HPDE6-E6E7 (cell line): ENCODE data around the gene MRTFA.
"Not testable (repeated sequence)": the region's sequence is repeated elsewhere in the genome, so short reads cannot be mapped to it uniquely, and the experiment has no call there.

Source experiments
- DNase-seq: peaks from one replicate; pipeline ENCODE4 v3.0.0; 2011; ENCODE audit warnings: missing footprints; ENCODE audit errors: extremely low spot score

Gene MRTFA

DNA sequence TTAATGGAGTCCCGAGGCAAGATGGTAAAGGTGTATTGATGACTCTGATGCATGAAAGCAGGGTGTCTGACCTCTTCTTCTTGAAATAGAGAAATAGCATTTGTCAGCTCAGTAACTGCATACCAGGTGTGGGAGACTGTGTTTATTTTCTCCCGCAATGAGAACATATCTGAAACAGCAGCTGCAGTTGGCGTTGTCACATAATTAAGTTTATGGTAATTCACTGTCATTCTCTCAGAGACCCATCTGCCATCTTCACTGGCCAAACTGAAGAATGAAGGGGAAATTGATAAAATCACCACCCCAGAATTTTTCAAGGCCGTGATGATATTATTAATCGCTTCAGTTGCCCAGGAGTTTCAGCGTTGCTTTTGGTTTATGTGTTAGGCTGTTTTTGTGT is 22.6 kb upstream of the MRTFA start:
- no peak for DNase-seq

- not testable (repeated sequence) for DNase-seq
These were observed 20.1 kb upstream of the MRTFA start for GRCh38 chr22:40656651-40657050.

DNA sequence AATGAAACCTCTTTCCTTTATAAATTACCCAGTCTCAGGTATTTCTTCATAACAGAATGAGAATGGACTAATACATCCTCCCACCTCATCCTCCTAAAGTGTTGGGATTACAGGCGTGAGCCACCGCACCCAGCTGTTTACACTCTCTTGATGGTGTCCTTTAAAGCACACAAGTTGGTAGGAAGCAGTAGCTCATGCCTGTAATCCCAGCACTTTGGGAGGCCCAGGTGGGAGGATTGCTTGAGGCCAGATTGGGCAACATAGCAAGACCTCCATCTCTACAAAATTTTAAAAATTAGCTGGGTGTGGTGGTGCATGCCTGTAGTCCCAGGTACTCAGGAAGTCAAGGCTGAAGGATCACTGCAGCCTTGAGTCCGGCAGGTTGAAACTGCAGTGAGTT is 19.4 kb upstream of the MRTFA start:
- DNase-seq: not testable (repeated sequence)

GRCh38 chr22:40654522-40655167 is 18.1 kb upstream of the MRTFA start:
- no peak for DNase-seq

GRCh38 chr22:40653361-40653760 is 16.8 kb upstream of the MRTFA start:
- no peak for DNase-seq

GRCh38 chr22:40651563-40652501 is 15.3 kb upstream of the MRTFA start:
- peak; percentile 91 for DNase-seq

- DNase-seq: no peak
These were observed 14.5 kb upstream of the MRTFA start for GRCh38 chr22:40651057-40651456.

- no peak for DNase-seq
These were observed 11.9 kb upstream of the MRTFA start for GRCh38 chr22:40648386-40648785.

DNA sequence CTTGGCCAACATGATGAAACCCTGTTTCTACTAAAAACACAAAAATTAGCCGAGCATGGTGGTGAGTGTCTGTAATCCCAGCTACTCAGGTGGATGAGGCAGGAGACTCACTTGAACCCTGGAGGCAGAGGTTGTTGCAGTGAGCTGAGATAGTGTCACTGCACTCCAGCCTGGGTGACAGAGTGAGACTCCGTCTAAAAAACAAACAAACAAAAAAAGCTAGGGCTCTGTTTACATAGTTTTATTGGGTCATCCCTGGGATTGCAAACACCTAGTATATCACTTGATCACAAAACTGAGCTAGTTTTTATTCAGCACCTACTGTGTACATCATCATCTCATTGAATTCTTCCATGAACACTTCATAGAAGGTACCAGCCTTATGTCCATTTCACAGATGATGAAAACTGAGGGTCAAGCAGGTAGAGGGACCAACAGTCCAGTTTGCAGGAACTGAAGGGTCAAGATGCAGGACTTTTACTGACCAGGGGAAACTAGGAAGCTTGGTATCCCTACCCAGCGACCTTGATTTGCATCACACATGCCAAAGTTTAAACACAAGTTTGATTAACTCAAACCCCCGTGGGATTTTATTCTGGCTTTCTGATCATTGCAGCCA is 9.2 kb upstream of the MRTFA start:
- no peak for DNase-seq

- DNase-seq: no peak
These were observed 5.8 kb upstream of the MRTFA start for GRCh38 chr22:40642316-40642715.

DNA sequence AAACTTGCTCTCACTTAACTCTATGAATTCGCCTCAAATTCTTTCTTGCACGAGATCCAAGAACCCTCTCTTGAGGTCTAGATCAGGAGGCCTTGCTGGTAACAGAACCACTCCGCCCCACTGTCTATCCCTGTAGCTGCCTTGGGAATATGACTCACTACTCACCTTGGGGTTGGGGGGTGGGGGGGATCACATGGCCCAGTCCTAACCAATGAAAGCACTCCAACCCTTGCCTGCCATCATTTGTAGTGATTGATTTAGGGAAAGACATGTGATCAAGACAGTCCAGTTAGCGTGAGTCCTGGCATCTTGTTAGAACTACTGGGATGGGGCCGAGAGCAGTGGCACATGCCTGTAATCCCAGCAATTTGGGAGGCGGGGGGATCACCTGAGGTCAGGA is 4.8 kb upstream of the MRTFA start:
- no peak for DNase-seq

GRCh38 chr22:40638261-40638660 is 1.7 kb upstream of the MRTFA start:
- no peak for DNase-seq

DNA sequence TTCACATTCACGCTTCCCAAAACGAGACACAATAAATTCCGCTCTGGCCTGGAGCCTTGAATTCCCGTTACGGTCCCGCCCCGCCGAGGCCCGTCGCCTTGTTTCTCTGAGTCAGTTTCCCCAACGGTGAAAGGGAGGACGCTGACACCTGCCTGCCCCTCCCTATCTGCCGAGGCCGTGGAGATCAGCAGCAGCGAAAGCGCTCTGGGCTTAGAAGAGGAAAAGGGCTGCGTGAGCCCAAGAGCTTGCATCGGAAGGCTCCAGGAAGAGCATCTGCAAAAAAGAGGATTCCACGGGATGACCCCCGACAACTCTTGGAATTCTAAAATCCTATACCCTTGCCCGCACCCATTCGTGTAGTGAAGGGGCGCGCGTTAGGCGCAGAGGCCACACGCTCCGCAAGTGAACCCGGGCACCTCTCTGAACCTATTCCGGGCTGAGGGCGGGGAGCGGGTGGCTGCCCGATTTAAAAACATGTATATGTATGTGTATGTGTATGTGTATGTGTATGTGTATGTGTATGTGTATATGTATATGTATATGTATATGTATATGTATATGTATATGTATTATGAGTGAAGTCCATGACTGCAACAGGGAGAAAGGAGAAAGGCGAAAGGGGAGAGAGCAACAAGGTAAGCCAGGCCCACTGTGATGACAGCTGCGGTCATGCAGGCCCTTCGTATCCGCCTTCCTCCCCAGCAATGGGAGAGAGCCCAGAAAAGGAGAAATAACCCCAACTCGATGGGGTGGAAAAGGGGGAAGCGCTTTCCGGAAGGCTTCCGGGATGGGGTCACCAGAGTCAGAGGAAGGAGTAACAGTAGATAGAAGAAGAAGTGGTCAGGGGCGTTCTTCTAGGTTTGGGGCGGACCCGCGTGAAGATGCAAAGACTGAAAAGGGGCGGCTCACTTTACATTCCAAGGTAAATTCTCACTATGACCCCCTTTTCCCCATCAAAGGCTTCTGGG is 948 bp upstream of the MRTFA start:
- DNase-seq: no peak

DNA sequence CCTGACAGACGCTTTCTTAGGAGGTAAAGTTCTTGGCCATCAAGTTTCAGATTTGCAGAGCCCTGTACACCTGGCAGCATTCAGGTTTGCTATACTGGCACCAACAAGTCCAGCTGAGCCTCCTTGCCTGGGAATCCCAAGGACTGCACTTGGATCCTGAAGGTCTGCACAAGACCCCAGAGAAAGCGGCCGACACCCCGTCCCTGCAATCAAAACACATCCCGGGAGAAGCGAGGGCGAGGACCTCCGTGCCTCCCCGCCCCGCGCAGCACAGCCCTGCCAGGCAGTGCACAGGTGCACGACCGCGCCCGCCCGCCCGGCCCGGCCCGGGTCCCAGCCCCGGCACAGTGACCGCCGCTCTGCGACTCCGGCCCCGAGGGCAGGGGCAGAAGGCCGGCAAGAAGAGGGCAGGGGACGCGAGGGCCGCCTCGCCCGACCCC is 559 bp downstream of the MRTFA start:
- no peak for DNase-seq

DNA sequence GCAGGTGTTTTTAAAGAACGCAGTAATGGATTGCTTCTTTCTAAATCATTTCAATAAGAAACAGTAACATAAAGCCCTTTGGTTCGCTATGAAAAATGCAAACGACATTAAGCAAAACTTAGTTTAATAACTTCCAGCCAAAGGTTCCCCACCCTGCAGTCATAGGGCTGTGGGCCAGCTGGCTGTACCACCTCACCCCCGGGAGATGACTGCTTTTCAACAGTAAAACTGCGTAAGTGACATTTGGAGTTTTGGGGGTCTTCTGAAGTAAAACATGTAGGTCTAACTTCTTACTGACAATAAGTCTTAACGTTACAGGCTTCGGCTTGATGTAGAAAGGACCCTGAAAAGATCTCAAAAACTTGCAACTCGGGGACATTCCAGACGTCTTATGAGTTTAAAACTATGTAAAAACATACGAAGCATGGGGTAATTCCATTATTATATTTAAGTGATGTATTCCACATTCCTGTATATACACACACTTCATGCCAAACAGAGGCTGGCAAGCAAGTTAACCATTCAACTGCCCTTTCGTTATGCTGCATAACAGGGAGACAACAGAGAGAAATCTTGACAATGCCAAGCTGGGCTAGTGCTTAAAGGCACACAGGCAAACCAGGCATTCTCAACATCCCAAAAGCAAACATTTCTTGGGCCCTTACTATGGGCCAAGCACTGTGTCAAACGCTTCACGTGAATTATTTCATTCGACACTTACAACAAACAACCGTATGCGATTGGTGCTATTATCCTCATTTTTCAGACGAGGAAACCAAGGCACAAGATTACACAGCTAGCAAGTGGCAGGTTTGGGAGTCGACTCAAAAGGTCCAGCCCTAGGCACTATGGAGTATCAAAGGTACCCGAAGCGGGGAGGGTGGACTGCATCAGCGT is 1.2 kb downstream of the MRTFA start:
- no peak for DNase-seq

GRCh38 chr22:40634119-40634903 is 2.2 kb downstream of the MRTFA start:
- DNase-seq: no peak

DNA sequence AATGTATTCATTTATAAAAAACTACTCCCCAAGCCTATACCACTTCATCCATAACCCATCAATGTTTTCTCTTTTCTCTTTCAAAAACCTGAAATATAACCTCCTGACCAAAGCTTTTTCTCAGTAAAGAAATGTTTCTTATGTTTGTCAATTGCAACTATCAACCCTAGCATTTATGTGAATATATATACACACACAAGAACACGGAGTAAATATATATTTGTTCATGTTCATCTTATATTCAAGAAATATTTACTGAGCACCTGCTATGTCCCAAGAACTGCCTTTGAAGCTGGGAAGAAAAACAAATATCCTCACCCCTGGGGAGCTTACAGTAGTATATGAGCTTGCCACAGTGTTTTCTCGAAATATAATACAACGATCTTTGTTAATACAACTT is 3.5 kb downstream of the MRTFA start:
- DNase-seq: no peak

GRCh38 chr22:40631925-40632324 is 4.6 kb downstream of the MRTFA start:
- DNase-seq: no peak

DNA sequence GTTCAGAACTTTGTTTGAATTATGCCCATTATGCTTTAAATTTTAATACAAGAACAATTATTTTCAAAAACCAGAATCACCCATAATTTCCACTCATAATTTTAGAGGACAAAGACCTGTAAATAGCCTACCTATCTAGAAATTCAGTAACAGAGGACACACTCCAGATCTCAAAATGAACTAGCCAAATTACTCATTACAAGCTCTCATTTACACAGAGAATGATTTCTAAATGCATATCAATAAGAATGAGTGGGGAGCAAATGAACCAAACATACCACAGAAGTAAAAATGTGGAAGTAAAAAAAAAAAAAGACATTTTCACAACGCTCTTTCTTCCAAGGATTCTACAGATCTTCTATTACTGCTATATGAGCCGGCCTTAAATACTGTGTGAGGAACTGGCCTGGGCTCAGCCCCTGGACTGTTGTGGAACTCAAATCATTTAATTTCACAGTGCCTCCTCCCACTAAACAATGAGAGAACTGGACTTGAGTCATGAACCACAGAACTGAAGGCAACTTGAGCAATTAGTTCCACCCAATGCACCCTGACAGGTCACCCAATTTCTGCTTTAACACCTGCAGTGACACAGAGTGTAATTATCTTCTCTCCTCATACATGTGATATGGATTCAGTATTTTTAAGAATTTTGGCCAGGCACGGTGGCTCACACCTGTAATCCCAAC is 8.0 kb downstream of the MRTFA start:
- DNase-seq: peak; percentile 28
